ENCODE results near the gene LARP1.
"Not testable (repeated sequence)": the region's sequence is repeated elsewhere in the genome, so short reads cannot be mapped to it uniquely, and the experiment has no call there.

Gene LARP1

GRCh38 chr5:154819546-154819945, 64.4 kb downstream of the LARP1 start:
- H4K20me1 ChIP-seq (ENCODE audit: control insufficient read depth, insufficient read depth, low read depth, low read length): peaks cover 9% of the 10 kb centered on the region; the same call in 1 of the 2 replicates
- no peaks in the 10 kb centered on the region for H3K9me2 ChIP-seq (replicated peaks; ENCODE audit: control insufficient read depth, low read length)
- peaks cover 67% of the 10 kb centered on the region for H3K36me3 ChIP-seq (ENCODE audit: control insufficient read depth, low read length)
- no peaks in the 10 kb centered on the region for H3K9me3 ChIP-seq (ENCODE audit: control insufficient read depth, insufficient read depth, low read length)
- H3F3A ChIP-seq (ENCODE audit: control insufficient read depth, insufficient read depth): peaks cover 11% of the 10 kb centered on the region
- no peaks in the 10 kb centered on the region for H3K27me3 ChIP-seq (ENCODE audit: control insufficient read depth, low read length)
- no peak overlapping the region for H3K4me3 ChIP-seq (ENCODE audit: low read length)
- H3K4me1 ChIP-seq (ENCODE audit: control insufficient read depth, low read length): no peaks in the 10 kb centered on the region
- TF ChIP-seq CTCF (IDR thresholded peaks at IDR 0.05; ENCODE audit: low read depth, low read length, poor library complexity, severe bottlenecking) (no peak), EZH2phosphoT487 (IDR thresholded peaks at IDR 0.05; ENCODE audit: borderline replicate concordance, low read length) (no peak)
- no peak overlapping the region for H3K4me2 ChIP-seq (ENCODE audit: low read length)
- H3K79me2 ChIP-seq (ENCODE audit: control insufficient read depth, low read length): no peaks in the 10 kb centered on the region
- no peak overlapping the region for H3K27ac ChIP-seq (ENCODE audit: low read depth, low read length)

- no peak for TF ChIP-seq CTCF (IDR thresholded peaks at IDR 0.05; ENCODE audit: low read depth, low read length, poor library complexity, severe bottlenecking)
- TF ChIP-seq EZH2phosphoT487 (IDR thresholded peaks at IDR 0.05; ENCODE audit: borderline replicate concordance, low read length): no peak
Measured at GRCh38 chr5:154820383-154820782, 65.2 kb downstream of the LARP1 start.

GRCh38 chr5:154822896-154823295, 67.7 kb downstream of the LARP1 start:
- H3F3A ChIP-seq (ENCODE audit: control insufficient read depth, insufficient read depth); H3K9me3 ChIP-seq (ENCODE audit: control insufficient read depth, insufficient read depth, low read length); H3K79me2 ChIP-seq (ENCODE audit: control insufficient read depth, low read length); H3K27ac ChIP-seq (ENCODE audit: low read depth, low read length); H3K4me2 ChIP-seq (ENCODE audit: low read length); H3K27me3 ChIP-seq (ENCODE audit: control insufficient read depth, low read length); H3K4me1 ChIP-seq (ENCODE audit: control insufficient read depth, low read length); H3K9me2 ChIP-seq (replicated peaks; ENCODE audit: control insufficient read depth, low read length); H4K20me1 ChIP-seq (ENCODE audit: control insufficient read depth, insufficient read depth, low read depth, low read length); H3K4me3 ChIP-seq (ENCODE audit: low read length): not testable (repeated sequence)
- peaks cover 34% of the 10 kb centered on the region for H3K36me3 ChIP-seq (ENCODE audit: control insufficient read depth, low read length)

More at GRCh38 chr5:154820383-154820782, 65.2 kb downstream of the LARP1 start:
- H3K27ac ChIP-seq (ENCODE audit: low read depth, low read length): no peak overlapping the region
- H3K4me1 ChIP-seq (ENCODE audit: control insufficient read depth, low read length): no peaks in the 10 kb centered on the region
- no peaks in the 10 kb centered on the region for H3K27me3 ChIP-seq (ENCODE audit: control insufficient read depth, low read length)
- H3K9me3 ChIP-seq (ENCODE audit: control insufficient read depth, insufficient read depth, low read length): no peaks in the 10 kb centered on the region
- H3K36me3 ChIP-seq (ENCODE audit: control insufficient read depth, low read length): peaks cover 59% of the 10 kb centered on the region
- peaks cover 11% of the 10 kb centered on the region for H3F3A ChIP-seq (ENCODE audit: control insufficient read depth, insufficient read depth)
- no peak overlapping the region for H3K4me3 ChIP-seq (ENCODE audit: low read length)
- H3K4me2 ChIP-seq (ENCODE audit: low read length): no peak overlapping the region
- H4K20me1 ChIP-seq (ENCODE audit: control insufficient read depth, insufficient read depth, low read depth, low read length): peaks cover 5% of the 10 kb centered on the region; the same call in 1 of the 2 replicates
- no peaks in the 10 kb centered on the region for H3K9me2 ChIP-seq (replicated peaks; ENCODE audit: control insufficient read depth, low read length)
- H3K79me2 ChIP-seq (ENCODE audit: control insufficient read depth, low read length): no peaks in the 10 kb centered on the region

- no peak overlapping the region for H3K27ac ChIP-seq (ENCODE audit: low read depth, low read length)
- no peaks in the 10 kb centered on the region for H4K20me1 ChIP-seq (ENCODE audit: control insufficient read depth, insufficient read depth, low read depth, low read length)
- H3F3A ChIP-seq (ENCODE audit: control insufficient read depth, insufficient read depth): peaks cover under 1% of the 10 kb centered on the region; the same call in 1 of the 2 replicates
- H3K27me3 ChIP-seq (ENCODE audit: control insufficient read depth, low read length): no peaks in the 10 kb centered on the region
- no peaks in the 10 kb centered on the region for H3K9me2 ChIP-seq (replicated peaks; ENCODE audit: control insufficient read depth, low read length)
- no peak overlapping the region for H3K4me2 ChIP-seq (ENCODE audit: low read length)
- peaks cover 27% of the 10 kb centered on the region for H3K36me3 ChIP-seq (ENCODE audit: control insufficient read depth, low read length)
- no peak for TF ChIP-seq CTCF (IDR thresholded peaks at IDR 0.05; ENCODE audit: low read depth, low read length, poor library complexity, severe bottlenecking)
- no peak for TF ChIP-seq EZH2phosphoT487 (IDR thresholded peaks at IDR 0.05; ENCODE audit: borderline replicate concordance, low read length)
- H3K9me3 ChIP-seq (ENCODE audit: control insufficient read depth, insufficient read depth, low read length): no peaks in the 10 kb centered on the region
- H3K79me2 ChIP-seq (ENCODE audit: control insufficient read depth, low read length): no peaks in the 10 kb centered on the region
- no peaks in the 10 kb centered on the region for H3K4me1 ChIP-seq (ENCODE audit: control insufficient read depth, low read length)
- no peak overlapping the region for H3K4me3 ChIP-seq (ENCODE audit: low read length)
Measured at GRCh38 chr5:154823605-154824004, 68.4 kb downstream of the LARP1 start.
